Activated CD8-positive, alpha-beta T cell treated with anti-CD3 and anti-CD28 coated beads, Interleukin-2, amount 10 ng/mL, durations not matched to agents 7 days and 5 days (primary cell): ENCODE measurements around the gene APC. TPM values are rescaled to one million over a fixed set of nuclear protein-coding genes. Genes with fewer than 3 reads are reported as not detected.

ENCODE experiments used
- ATAC-seq: fragments of 150-1000 bp; cut with Tn5 transposase; one replicate; pipeline ENCODE4 v1.10.0; 2021; ENCODE audit warnings: moderate library complexity
- CTCF ChIA-PET: fragments of 350-600 bp; sonication (Branson Sonifier 250); formaldehyde crosslinking; loops from one replicate; lab custom pipeline; 2021; ENCODE audit warnings: antibody characterized with exemption; lab: Charles Lee
- POLR2A ChIA-PET: fragments of 350-600 bp; sonication (Branson Sonifier 250); formaldehyde crosslinking; loops from one replicate; lab custom pipeline; 2021; ENCODE audit warnings: antibody characterized with exemption; lab: Charles Lee
- DNase-seq: peaks from one replicate; pipeline ENCODE4 v3.0.0-alpha.2; 2020
- H3K27ac Mint-ChIP-seq: one replicate; pipeline ENCODE4 v1.8.0; 2021; ENCODE audit warnings: mild to moderate bottlenecking, mixed read lengths
- H3K27me3 Mint-ChIP-seq: one replicate; pipeline ENCODE4 v1.8.0; 2021; ENCODE audit warnings: low read depth, mixed read lengths
- H3K36me3 Mint-ChIP-seq: one replicate; pipeline ENCODE4 v1.8.0; 2021; ENCODE audit warnings: low read depth, mixed read lengths
- H3K4me1 Mint-ChIP-seq: one replicate; pipeline ENCODE4 v1.8.0; 2021; ENCODE audit warnings: low read depth, mixed read lengths
- H3K4me3 Mint-ChIP-seq: one replicate; pipeline ENCODE4 v1.8.0; 2021; ENCODE audit warnings: mild to moderate bottlenecking, mixed read lengths
- H3K9me3 Mint-ChIP-seq: one replicate; pipeline ENCODE4 v1.8.0; 2022; ENCODE audit warnings: mixed read lengths; ENCODE audit not compliant: insufficient read depth
- total RNA-seq, 2 experiments: library from RNA; stranded (reverse); gene quantifications; one replicate each; pipeline ENCODE4 v1.2.3, GENCODE V29; 2021

Gene APC
- total RNA-seq, 2 experiments from 2014 or later: 21.5 to 24.5 TPM

DNA sequence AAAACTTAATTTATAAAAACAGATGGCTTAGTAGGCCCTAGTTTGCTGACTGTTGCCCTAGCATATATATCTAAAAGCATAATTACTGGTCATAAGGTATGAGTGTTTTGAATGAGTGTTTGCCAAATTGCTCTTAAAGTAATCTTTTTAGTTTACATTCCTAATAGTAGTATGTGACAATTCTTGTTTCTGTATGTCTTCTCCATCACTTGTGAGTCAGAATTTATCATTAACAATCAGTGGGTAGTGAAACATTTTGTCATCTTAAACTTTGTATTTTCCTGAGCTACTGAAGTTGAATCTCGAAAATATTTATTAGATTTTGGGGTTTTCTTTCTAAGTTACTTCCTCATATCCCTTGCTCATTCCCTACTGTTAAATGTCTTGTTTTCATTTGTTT is 49.6 kb downstream of the APC start:
- POLR2A ChIA-PET: interaction anchor here (1.4 kb wide), 1 partner anchor 73 kb away, joined by 3 read pairs; the partner anchor contains the start of gene SRP19
- Mint-ChIP-seq H3K27ac (no peak overlapping the region), H3K27me3 (no peaks in the 10 kb centered on the region), H3K36me3 (peaks cover 2% of the 10 kb centered on the region), H3K4me3 (no peak overlapping the region), H3K9me3 (no peaks in the 10 kb centered on the region), H3K4me1 (no peaks in the 10 kb centered on the region)
- CTCF ChIA-PET: interaction anchor here (1.3 kb wide), 1 partner anchor 61 kb away, joined by 3 read pairs; no protein-coding TSS in a partner anchor
- no peak for DNase-seq
- ATAC-seq: no peak

DNA sequence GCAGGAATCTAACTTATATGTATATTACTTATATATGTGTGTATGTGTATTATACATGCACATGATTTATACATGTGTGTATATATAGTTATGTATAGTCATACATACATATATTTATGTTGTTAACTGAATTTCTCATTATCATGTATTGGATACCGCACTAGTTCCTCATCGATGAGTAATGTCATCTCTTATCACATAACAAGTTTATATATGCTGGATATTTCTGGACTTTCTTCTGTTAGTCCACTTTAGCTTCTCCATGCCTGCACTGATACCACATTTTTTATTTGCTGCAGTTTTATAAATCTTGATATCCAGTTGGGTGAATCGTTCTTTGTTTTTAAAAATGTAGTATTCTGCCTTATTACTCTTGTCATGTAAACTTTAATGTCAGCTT is 50.2 kb downstream of the APC start:
- H3K4me1 Mint-ChIP-seq: no peaks in the 10 kb centered on the region
- H3K27ac Mint-ChIP-seq: no peak overlapping the region
- H3K36me3 Mint-ChIP-seq: peaks cover 1% of the 10 kb centered on the region
- CTCF ChIA-PET: interaction anchor here (1.3 kb wide), 1 partner anchor 60 kb away, joined by 3 read pairs; no protein-coding TSS in a partner anchor
- DNase-seq: no peak
- ATAC-seq: no peak
- H3K9me3 Mint-ChIP-seq: no peaks in the 10 kb centered on the region
- no peak overlapping the region for H3K4me3 Mint-ChIP-seq
- POLR2A ChIA-PET: interaction anchor here (1.4 kb wide), 1 partner anchor 73 kb away, joined by 3 read pairs; the partner anchor contains the start of gene SRP19
- no peaks in the 10 kb centered on the region for H3K27me3 Mint-ChIP-seq

DNA sequence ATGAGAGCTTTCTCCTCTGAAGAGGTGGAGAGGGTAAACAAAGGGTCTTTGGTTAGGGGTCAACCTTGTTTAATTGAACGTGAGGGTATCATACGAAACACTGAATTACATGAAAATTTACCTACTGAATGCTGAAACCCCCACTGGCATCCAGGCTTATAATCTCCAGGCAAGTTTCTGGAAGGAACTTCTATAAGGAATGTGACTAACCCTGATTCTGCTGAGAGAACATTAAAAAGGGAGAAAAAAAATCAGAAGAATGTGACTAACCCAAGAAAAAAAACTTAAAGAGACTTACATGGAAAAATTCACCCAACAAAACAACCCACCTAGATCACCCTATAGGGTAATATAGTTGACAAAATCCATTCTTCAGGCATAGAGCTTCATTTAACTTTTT is 55.5 kb downstream of the APC start:
- H3K27me3 Mint-ChIP-seq: no peaks in the 10 kb centered on the region
- H3K36me3 Mint-ChIP-seq: peaks cover 10% of the 10 kb centered on the region
- CTCF ChIA-PET: no interaction called here

DNA sequence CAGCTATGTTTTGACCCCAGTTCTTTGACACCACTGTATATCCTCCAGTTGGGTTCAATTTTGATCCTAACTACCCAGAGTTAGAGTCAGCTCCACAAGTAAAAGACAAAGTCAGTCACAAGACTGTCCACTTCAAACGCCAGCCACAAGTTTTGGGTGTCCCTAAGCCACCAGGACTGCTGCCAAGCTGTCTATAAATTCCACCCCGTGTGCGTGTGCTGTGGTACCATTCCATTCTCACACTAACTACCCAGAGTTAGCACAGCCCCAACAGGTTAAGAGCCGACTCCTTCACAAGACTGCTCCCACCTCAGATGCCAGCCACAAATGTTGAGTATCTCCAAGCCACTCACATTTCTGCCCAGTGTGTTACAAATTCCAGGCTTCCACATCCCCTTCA is 56.7 kb downstream of the APC start:
- no peak overlapping the region for H3K27ac Mint-ChIP-seq
- no peak for DNase-seq

More for the DNA sequence above, 55.5 kb downstream of the APC start:
- Mint-ChIP-seq H3K27ac (no peak overlapping the region), H3K4me1 (no peaks in the 10 kb centered on the region), H3K4me3 (no peak overlapping the region), H3K9me3 (no peaks in the 10 kb centered on the region)
- no peak for DNase-seq
- no peak for ATAC-seq
- POLR2A ChIA-PET: no interaction called here

DNA sequence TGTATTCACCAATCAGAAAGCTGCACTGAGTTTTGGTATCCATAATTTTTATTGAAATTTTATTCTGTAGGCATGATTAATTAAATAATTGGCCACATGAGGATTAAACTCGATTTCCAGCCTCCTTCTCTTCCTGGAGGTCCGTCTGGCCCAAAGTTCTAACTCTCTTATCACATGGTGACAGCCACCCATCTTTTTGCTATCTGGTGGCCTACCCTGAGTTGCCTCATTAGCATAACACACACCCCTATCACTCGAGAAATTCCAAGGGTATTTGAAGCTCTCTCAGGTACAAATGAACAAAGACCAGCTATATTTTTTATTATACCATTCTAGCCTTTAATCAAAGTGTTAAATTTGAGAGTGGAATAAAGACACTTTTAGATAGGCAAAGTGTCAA is 57.7 kb downstream of the APC start:
- no peak overlapping the region for H3K27ac Mint-ChIP-seq
- POLR2A ChIA-PET: no interaction called here
- CTCF ChIA-PET: interaction anchor here (1.1 kb wide), 1 partner anchor 17 kb away, joined by 3 read pairs; no protein-coding TSS in a partner anchor
- H3K4me3 Mint-ChIP-seq: no peak overlapping the region
- H3K9me3 Mint-ChIP-seq: no peaks in the 10 kb centered on the region
- no peaks in the 10 kb centered on the region for H3K27me3 Mint-ChIP-seq
- no peaks in the 10 kb centered on the region for H3K4me1 Mint-ChIP-seq
- peaks cover 14% of the 10 kb centered on the region for H3K36me3 Mint-ChIP-seq
- ATAC-seq (no peak), DNase-seq (no peak)

More for the DNA sequence above, 56.7 kb downstream of the APC start:
- H3K4me1 Mint-ChIP-seq: no peaks in the 10 kb centered on the region
- peaks cover 11% of the 10 kb centered on the region for H3K36me3 Mint-ChIP-seq
- no peaks in the 10 kb centered on the region for H3K9me3 Mint-ChIP-seq
- ChIA-PET CTCF (interaction anchor here (1.1 kb wide), 1 partner anchor 37 kb away, joined by 3 read pairs; no protein-coding TSS in a partner anchor), POLR2A (no interaction called here)
- no peak for ATAC-seq
- no peaks in the 10 kb centered on the region for H3K27me3 Mint-ChIP-seq
- H3K4me3 Mint-ChIP-seq: no peak overlapping the region

DNA sequence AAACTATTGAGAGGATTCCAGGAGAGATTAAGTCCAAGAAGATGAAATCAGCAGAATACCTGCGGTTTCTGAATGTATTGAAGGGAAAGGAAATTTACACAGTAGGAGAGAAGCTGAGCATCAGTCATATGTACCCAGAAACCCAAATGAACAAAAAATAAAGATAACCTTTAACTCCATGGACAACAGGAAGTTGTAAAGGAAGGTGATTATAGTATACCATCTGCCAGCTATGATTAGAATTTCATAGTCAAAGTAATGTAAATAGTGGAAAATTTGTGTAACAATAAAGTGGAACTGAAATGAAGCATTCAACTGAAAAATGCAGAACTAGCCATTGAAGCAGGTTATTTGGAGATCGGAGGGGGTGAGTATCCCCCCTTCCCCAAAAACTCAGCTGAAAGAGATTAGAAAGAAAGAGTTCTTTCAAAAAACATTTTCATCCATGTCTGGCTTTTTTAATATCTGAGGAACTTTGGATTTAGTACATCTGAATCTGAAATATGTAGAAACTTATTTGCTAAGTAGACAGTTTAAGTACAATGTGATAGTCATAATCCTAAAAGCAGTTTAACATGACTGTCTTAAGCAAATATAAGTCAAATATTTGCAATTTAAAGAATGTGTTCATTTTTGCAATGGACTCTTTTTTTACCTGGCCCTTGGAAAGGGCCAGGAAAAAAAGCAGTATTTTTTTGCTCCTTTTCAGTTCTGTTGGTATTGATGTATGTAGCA is 58.4 kb downstream of the APC start:
- CTCF ChIA-PET: interaction anchor here (1.1 kb wide), 1 partner anchor 17 kb away, joined by 3 read pairs; no protein-coding TSS in a partner anchor
- H3K27me3 Mint-ChIP-seq: no peaks in the 10 kb centered on the region
- no peaks in the 10 kb centered on the region for H3K9me3 Mint-ChIP-seq
- no peak overlapping the region for H3K27ac Mint-ChIP-seq
- POLR2A ChIA-PET: no interaction called here
- ATAC-seq (no peak), DNase-seq (no peak)
- H3K4me3 Mint-ChIP-seq: no peak overlapping the region
- H3K36me3 Mint-ChIP-seq: peaks cover 14% of the 10 kb centered on the region
- H3K4me1 Mint-ChIP-seq: no peaks in the 10 kb centered on the region

DNA sequence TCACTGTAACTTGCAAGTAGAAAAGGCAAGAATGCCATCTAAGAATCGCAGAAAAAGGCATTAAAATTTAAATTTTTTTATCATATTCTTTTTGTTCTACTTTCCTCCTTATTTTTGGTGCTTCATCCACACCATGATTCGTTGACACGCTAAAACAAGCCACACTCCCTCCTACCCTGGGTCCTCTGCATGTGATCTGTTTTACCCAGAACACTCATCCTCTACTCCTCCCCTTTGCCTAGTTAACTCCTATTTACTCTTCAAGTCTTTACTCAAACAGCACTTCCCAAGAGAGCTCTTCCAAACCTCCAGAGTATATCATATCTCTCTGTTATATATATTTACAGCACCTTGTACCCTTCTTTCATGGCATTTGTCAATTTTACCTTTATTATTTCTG is 62.0 kb downstream of the APC start:
- Mint-ChIP-seq H3K36me3 (peaks cover 8% of the 10 kb centered on the region), H3K27ac (no peak overlapping the region), H3K27me3 (no peaks in the 10 kb centered on the region), H3K4me3 (no peak overlapping the region), H3K4me1 (no peaks in the 10 kb centered on the region), H3K9me3 (no peaks in the 10 kb centered on the region)
- DNase-seq (no peak), ATAC-seq (no peak)
- POLR2A ChIA-PET: no interaction called here
- CTCF ChIA-PET: interaction anchor here (1.7 kb wide), 1 partner anchor 49 kb away, joined by 5 read pairs; no protein-coding TSS in a partner anchor

DNA sequence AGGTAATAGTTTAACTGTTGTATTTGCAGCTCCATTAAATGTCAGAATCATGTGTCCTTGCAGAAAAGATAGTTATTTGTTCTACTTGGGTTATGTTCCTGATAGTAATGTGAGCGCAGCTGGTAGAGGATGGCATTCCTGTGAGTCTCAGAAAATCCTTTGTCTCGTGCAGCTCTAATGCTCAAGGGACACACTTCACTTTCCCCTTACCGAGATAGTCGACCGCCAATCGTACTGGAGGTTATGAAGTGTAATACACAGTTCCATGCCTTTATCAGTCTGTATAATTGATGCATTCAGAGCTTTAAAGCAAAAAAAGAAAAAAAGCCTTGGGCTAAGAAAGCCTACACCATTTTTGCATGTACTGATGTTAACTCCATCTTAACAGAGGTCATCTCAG is 63.2 kb downstream of the APC start:
- H3K9me3 Mint-ChIP-seq: no peaks in the 10 kb centered on the region

DNA sequence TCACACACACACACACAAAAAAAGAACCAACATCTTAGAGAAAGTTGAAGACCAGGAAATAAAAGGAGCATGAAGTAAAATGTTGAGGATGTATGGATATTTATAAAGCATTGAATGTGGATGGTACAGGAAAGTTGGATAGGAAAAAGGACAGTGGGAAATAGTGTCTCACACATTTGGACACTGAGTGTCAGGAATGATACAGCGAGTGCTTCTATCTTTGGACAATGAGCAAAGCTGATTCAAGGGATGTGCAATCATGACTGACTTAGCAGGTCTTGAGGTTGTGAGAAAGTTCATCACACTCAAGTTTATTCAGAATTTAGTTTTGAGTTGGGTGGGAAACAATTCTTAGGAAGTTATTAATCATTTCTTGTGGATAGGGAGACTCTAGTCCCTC is 73.3 kb downstream of the APC start:
- H3K9me3 Mint-ChIP-seq: no peaks in the 10 kb centered on the region
- H3K4me3 Mint-ChIP-seq: no peak overlapping the region
- no peak for ATAC-seq
- peaks cover 14% of the 10 kb centered on the region for H3K36me3 Mint-ChIP-seq
- no peak overlapping the region for H3K27ac Mint-ChIP-seq
- DNase-seq: no peak
- peaks cover 2% of the 10 kb centered on the region for H3K4me1 Mint-ChIP-seq
- H3K27me3 Mint-ChIP-seq: no peaks in the 10 kb centered on the region
- ChIA-PET POLR2A (no interaction called here), CTCF (no interaction called here)

More for the DNA sequence above, 63.2 kb downstream of the APC start:
- H3K27ac Mint-ChIP-seq: no peak overlapping the region
- ATAC-seq (no peak), DNase-seq (no peak)
- H3K36me3 Mint-ChIP-seq: peaks cover 7% of the 10 kb centered on the region
- peaks cover 4% of the 10 kb centered on the region for H3K4me1 Mint-ChIP-seq
- POLR2A ChIA-PET: no interaction called here
- CTCF ChIA-PET: interaction anchor here (1.4 to 1.7 kb wide), 2 partner anchors 12 to 47 kb away, joined by 3 to 5 read pairs; no protein-coding TSS in a partner anchor
- H3K27me3 Mint-ChIP-seq: no peaks in the 10 kb centered on the region
- H3K4me3 Mint-ChIP-seq: no peak overlapping the region

DNA sequence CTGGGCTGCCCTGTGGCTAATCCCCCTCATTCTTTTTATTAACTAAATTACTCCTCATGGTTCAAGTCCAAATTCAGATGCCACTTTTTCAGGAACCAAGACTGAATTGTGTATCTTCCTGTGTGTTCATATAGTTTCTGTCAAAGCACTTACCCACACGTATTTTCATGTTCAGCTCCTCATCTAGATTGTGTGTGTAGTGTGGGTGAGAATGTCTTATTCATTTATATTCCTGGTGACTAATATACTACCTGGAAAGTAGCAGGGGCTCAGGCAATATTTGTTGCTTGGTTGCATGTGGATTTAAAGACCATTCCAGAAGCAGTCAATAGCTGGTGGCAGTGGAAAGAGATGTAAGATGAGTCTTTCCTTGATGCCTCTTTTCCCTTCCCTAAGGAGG is 74.9 kb downstream of the APC start:
- Mint-ChIP-seq H3K4me1 (no peaks in the 10 kb centered on the region), H3K4me3 (no peak overlapping the region), H3K36me3 (peaks cover 15% of the 10 kb centered on the region), H3K9me3 (no peaks in the 10 kb centered on the region), H3K27me3 (no peaks in the 10 kb centered on the region), H3K27ac (no peak overlapping the region)
- POLR2A ChIA-PET: no interaction called here
- CTCF ChIA-PET: interaction anchor here (0.7 to 1.1 kb wide), 4 partner anchors 12 to 55 kb away, joined by 3 read pairs; no protein-coding TSS in a partner anchor
- DNase-seq: no peak
- ATAC-seq: no peak

DNA sequence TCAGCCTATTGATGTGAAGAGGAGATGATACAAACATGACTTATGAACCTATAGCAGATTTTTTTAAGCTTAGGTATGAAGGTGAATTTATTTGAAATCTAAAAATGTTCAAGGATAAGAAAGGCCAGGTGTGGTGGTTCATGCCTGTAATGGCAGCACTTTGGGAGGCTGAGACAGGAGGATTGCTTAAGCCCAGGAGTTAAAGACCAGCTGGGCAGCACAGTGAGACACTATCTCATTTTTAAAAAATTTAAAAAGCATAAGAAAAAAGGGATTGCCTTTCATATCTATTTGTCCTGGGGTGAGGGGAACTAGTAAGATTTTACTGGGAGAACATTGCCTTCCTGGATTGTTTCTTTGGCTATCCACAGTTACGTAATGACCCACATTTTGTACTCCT is 82.6 kb downstream of the APC start:
- no peak overlapping the region for H3K4me3 Mint-ChIP-seq

DNA sequence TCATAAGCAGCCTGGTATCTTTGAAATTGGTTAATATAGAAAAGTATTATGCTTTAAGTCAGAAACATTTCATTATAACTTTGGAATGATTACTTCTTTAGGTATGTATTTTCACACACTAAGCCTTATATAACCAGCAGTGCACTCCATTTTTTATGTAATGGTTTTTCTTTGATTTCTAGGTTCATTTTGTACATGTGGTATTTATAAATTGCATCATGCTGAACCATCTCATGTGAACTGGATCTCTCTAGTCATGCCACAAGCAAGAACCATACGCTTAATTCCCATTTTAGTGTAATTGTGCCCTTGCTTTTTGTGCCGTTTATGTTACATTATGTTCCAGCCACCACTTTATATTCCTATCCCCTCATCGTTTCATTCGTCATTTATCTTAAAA is 84.8 kb downstream of the APC start:
- ATAC-seq: no peak
- DNase-seq: no peak
- CTCF ChIA-PET: no interaction called here
- no peak overlapping the region for H3K27ac Mint-ChIP-seq
- no peaks in the 10 kb centered on the region for H3K27me3 Mint-ChIP-seq
- H3K9me3 Mint-ChIP-seq: no peaks in the 10 kb centered on the region
- H3K4me1 Mint-ChIP-seq: no peaks in the 10 kb centered on the region
- no peak overlapping the region for H3K4me3 Mint-ChIP-seq
- peaks cover 5% of the 10 kb centered on the region for H3K36me3 Mint-ChIP-seq
- POLR2A ChIA-PET: no interaction called here

More for the DNA sequence above, 82.6 kb downstream of the APC start:
- no peak for ATAC-seq
- POLR2A ChIA-PET: no interaction called here
- no peak overlapping the region for H3K27ac Mint-ChIP-seq
- no peak for DNase-seq
- no peaks in the 10 kb centered on the region for H3K4me1 Mint-ChIP-seq
- CTCF ChIA-PET: interaction anchor here (0.9 to 1.7 kb wide), 2 partner anchors 28 to 129 kb away, joined by 4 to 5 read pairs; no protein-coding TSS in a partner anchor
- no peaks in the 10 kb centered on the region for H3K9me3 Mint-ChIP-seq
- H3K36me3 Mint-ChIP-seq: peaks cover 8% of the 10 kb centered on the region
- H3K27me3 Mint-ChIP-seq: no peaks in the 10 kb centered on the region
